Gastroesophageal sphincter (tissue), 4 donors: ENCODE measurements around the gene CASTOR1. TPM values are rescaled to one million over a fixed set of nuclear protein-coding genes. Genes with fewer than 3 reads are reported as not detected.

Experiments used
- ATAC-seq: fragments of 150-250 bp; one replicate; pipeline ENCODE4 v1.9.1; 2016; ENCODE audit warnings: mild to moderate bottlenecking, moderate library complexity
- H3K27ac ChIP-seq, 4 donors: fragments of 200-600 bp; sonication (generic) in 3 of 4; 1 replicate in 3 of 4; 2 replicates in 1 of 4; pipeline ENCODE4 v1.5.1; 2016 to 2019
- H3K27me3 ChIP-seq: fragments of 200-600 bp; sonication (generic); one replicate; pipeline ENCODE4 v1.5.1; 2019
- H3K36me3 ChIP-seq, 2 donors: fragments of 200-600 bp; sonication (generic); one replicate each; pipeline ENCODE4 v1.5.1; 2019; ENCODE audit warnings: control low read depth in 1 of 2
- H3K4me1 ChIP-seq, 3 donors: fragments of 200-600 bp; sonication (generic); 1 replicate in 2 of 3; 2 replicates in 1 of 3; pipeline ENCODE4 v1.5.1; 2016 to 2019; ENCODE audit warnings: control low read depth in 2 of 3
- H3K4me3 ChIP-seq, 2 donors: fragments of 200-600 bp; sonication (generic); one replicate each; pipeline ENCODE4 v1.5.1; 2019; ENCODE audit warnings: mild to moderate bottlenecking in 1 of 2, moderate library complexity in 1 of 2
- H3K9me3 ChIP-seq, 3 donors: fragments of 200-600 bp; sonication (generic); one replicate each; pipeline ENCODE4 v1.5.1; 2017 to 2019; ENCODE audit warnings: control low read depth in 2 of 3
- CTCF ChIP-seq, 4 experiments: fragments of 200-600 bp in 2 of 4; fragments of 450-650 bp in 2 of 4; sonication (generic) in 1 of 4; IDR thresholded peaks; one replicate each; pipeline ENCODE4 v1.5.1; 2017 to 2019; ENCODE audit warnings: antibody characterized with exemption in 4 of 4, mild to moderate bottlenecking in 2 of 4, moderate library complexity in 2 of 4
- EP300 ChIP-seq: sonication (generic); formaldehyde crosslinking; IDR thresholded peaks from one replicate; pipeline ENCODE4 v1.6.1; 2017; ENCODE audit warnings: antibody characterized with exemption, mild to moderate bottlenecking
- POLR2A ChIP-seq, 2 donors: fragments of 450-650 bp; IDR thresholded peaks; one replicate each; pipeline ENCODE4 v1.6.1; 2017; ENCODE audit warnings: antibody characterized with exemption in 2 of 2, mild to moderate bottlenecking in 2 of 2, moderate library complexity in 1 of 2
- POLR2AphosphoS5 ChIP-seq: sonication (generic); formaldehyde crosslinking; IDR thresholded peaks from one replicate; pipeline ENCODE4 v1.6.1; 2017; ENCODE audit warnings: antibody characterized with exemption
- WGBS, 2 donors: methylation state at CpG; one replicate each; pipeline ENCODE4 v1.1.5; 2018; ENCODE audit warnings: low coverage in 1 of 2; 5-methylcytosine and 5-hydroxymethylcytosine counted together
- total RNA-seq, 4 donors: library from RNA; depleted of rRNA; stranded (reverse); fragments of >200 nt; gene quantifications; one replicate each; pipeline ENCODE4 v1.1.0, GENCODE V29; 2016

The CASTOR1 gene
- total RNA-seq, 4 donors from 2014 or later: 12.9 to 17.1 (median 16.2) TPM

GRCh38 chr22:30326706-30327362 is 37.5 kb upstream of the CASTOR1 start, which contains the start of gene TBC1D10A:
TSS of gene TBC1D10A (minus strand) at chr22:30326941. CDS start at chr22:30326881, 60 bp downstream.
- ATAC-seq: peak; percentile 93
- TF ChIP-seq EP300 (no peak), POLR2A (IDR thresholded peaks at IDR 0.05) (peak; percentile 91 to 93), POLR2AphosphoS5 (peak; percentile 79), CTCF (IDR thresholded peaks at IDR 0.05) (peak in 1 of 4 experiments; percentile 16)
- 0% methylated on average over 5 of the region's 69 CpGs; no CpG with 5 or more reads in 1 of the 2 donors for WGBS, 2 donors
- Histone ChIP-seq H3K27me3 (no peaks in the 10 kb centered on the region), H3K4me1 (peaks cover 0 to 53% (median 32%) of the 10 kb centered on the region in 3 donors), H3K4me3 (peak within 1 kb of the TSS; percentile 67 to 78), H3K36me3 (peaks cover 0 to 20% of the 10 kb centered on the region in 2 donors), H3K9me3 (no peaks in the 10 kb centered on the region), H3K27ac (peak within 1 kb of the TSS; percentile 68 to 93 (median 86))

GRCh38 chr22:30326255-30326705 is 37.0 kb upstream of the CASTOR1 start:
- no peaks in the 10 kb centered on the region for H3K27me3 ChIP-seq
- peak; percentile 54 for ATAC-seq
- no peaks in the 10 kb centered on the region for H3K9me3 ChIP-seq
- no peak for TF ChIP-seq CTCF (IDR thresholded peaks at IDR 0.05)
- TF ChIP-seq EP300: no peak
- no peak for TF ChIP-seq POLR2A (IDR thresholded peaks at IDR 0.05)
- no peak for TF ChIP-seq POLR2AphosphoS5
- WGBS, 2 donors: 3% methylated on average over 10 of the region's 34 CpGs; no CpG with 5 or more reads in 1 of the 2 donors
- H3K36me3 ChIP-seq: peaks cover 0 to 15% of the 10 kb centered on the region in 2 donors
- H3K4me1 ChIP-seq: peaks cover 0 to 59% (median 37%) of the 10 kb centered on the region in 3 donors
- peak overlapping the region; percentile 68 to 93 (median 86) for H3K27ac ChIP-seq
- peak overlapping the region; percentile 67 to 78 for H3K4me3 ChIP-seq

- no peaks in the 10 kb centered on the region for H3K27me3 ChIP-seq
- peak overlapping the region; percentile 68 to 93 (median 86) for H3K27ac ChIP-seq
- H3K4me1 ChIP-seq: peaks cover 0 to 64% (median 42%) of the 10 kb centered on the region in 3 donors
- no peak for TF ChIP-seq CTCF (IDR thresholded peaks at IDR 0.05)
- no peak for TF ChIP-seq POLR2A (IDR thresholded peaks at IDR 0.05)
- no peak for TF ChIP-seq POLR2AphosphoS5
- TF ChIP-seq EP300: no peak
- 0% methylated on average over 3 of the region's 14 CpGs; no CpG with 5 or more reads in 1 of the 2 donors for WGBS, 2 donors
- H3K9me3 ChIP-seq: no peaks in the 10 kb centered on the region
- peaks cover 0 to 15% of the 10 kb centered on the region in 2 donors for H3K36me3 ChIP-seq
- ATAC-seq: no peak
- H3K4me3 ChIP-seq: peak overlapping the region; percentile 67 to 78
These were observed 36.5 kb upstream of the CASTOR1 start for GRCh38 chr22:30325724-30326254.

GRCh38 chr22:30325065-30325720 is 35.9 kb upstream of the CASTOR1 start:
- WGBS, 2 donors: 20 to 40% methylated on average over 2 to 3 of the region's 5 CpGs
- Histone ChIP-seq H3K9me3 (no peaks in the 10 kb centered on the region), H3K4me1 (peaks cover 0 to 70% (median 43%) of the 10 kb centered on the region in 3 donors), H3K27ac (peak overlapping the region; percentile 68 to 93 (median 86)), H3K36me3 (peaks cover 0 to 15% of the 10 kb centered on the region in 2 donors), H3K27me3 (no peaks in the 10 kb centered on the region), H3K4me3 (peak overlapping the region; percentile 67 to 78)
- ATAC-seq: peak; percentile 59
- TF ChIP-seq POLR2AphosphoS5: peak; percentile 56
- no peak for TF ChIP-seq CTCF (IDR thresholded peaks at IDR 0.05)
- no peak for TF ChIP-seq POLR2A (IDR thresholded peaks at IDR 0.05)
- TF ChIP-seq EP300: no peak
